Right renal cortex interstitium (tissue), 3 donors: ENCODE measurements around the gene MFNG. TPM values are rescaled to one million over a fixed set of nuclear protein-coding genes. Genes with fewer than 3 reads are reported as not detected.

ENCODE experiments used
- DNase-seq, 3 donors: peaks; one replicate each; pipeline ENCODE4 v3.0.0-alpha.2; 2013; ENCODE audit warnings: low read depth in 3 of 3, low spot score in 2 of 3
- polyA plus RNA-seq, 3 donors: library from polyadenylated mRNA; unstranded; fragments of 120-200 nt; gene quantifications; one replicate each; pipeline ENCODE4 v1.2.1, GENCODE V29; 2013; ENCODE audit not compliant: insufficient read length in 3 of 3

MFNG gene
- polyA plus RNA-seq, 3 donors: 4.6 to 8.4 (median 6.3) TPM

DNA sequence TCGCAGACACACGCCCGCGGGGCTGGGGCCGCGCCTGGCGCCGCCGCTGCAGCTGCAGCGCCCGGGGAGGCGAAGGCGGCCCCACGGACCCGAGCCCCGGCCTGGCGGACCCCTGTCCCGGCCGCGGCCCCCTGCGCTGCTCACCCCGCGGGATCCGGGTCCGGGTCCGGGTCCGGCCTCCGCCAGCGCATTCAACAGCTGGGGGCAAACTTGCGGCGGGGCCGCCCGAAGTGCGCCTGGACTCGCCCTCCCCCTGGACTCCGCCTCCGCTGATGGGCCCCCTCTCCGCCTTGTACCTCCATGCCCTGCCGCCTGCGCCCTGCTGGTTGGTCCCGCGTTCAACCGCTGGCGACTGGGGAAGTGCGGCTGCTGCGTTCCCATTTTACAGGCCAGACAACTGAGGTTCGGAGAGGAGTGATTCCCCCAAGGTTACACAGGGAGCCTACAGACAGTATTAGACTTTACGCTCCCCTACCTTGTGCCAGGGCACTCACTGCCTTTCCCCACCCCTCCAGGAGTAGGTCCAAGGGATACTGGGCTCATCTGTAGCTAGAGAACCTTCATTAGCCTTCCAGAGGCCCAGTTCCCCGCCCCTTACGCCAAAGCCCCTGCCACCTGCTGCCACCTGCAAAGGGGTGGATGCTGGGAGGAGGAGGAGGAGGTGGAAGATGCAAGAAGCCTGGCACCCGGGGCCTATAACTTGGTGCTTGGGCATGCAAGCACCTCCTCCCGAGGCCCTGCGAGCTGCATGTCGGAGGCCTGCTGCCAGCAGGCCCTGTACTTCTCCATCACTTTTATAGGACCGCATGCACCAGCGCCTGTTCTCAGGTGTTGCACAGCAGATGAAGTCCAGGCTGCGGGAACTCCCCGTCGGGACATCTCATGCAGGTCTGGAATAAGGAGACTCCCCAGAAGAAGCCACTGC is 58.2 kb downstream of the MFNG start:
- no peak for DNase-seq

DNA sequence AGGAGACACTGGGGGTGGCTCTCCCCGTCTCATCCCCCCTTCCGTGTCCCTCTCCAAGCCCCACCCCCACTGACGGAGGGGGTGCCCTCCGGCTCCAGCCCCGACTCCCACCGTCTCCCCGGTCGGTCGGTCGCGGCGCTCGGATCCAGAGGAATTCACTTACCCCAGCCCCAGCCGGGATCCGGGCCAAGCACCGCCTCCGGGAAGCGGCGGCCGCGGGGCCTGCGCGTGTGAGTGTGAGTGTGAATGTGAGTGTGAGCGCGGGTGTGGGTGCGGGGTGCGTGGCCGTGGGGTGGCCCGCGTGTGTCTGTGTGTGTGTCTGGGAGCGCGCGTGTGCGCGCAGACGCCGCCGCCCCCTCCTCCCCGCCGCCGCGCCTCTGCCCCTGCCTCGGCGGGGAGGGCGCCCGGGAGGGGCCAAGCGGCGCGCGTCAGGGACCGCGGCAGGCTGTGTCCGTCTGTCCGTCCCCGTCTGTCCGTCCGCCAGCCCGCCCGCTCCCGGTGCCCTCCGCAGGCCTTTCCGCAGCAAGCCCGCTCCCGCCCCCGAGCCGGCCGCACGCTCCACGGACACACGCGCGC is 59.0 kb downstream of the MFNG start, which contains the start of gene ELFN2:
Gene ELFN2 (minus strand): TSS at position 345 of the 576 bp plus-strand sequence. CDS start 51,945 bp downstream, outside the sequence.
- peak in 1 of 3 donors; percentile 49 for DNase-seq

DNA sequence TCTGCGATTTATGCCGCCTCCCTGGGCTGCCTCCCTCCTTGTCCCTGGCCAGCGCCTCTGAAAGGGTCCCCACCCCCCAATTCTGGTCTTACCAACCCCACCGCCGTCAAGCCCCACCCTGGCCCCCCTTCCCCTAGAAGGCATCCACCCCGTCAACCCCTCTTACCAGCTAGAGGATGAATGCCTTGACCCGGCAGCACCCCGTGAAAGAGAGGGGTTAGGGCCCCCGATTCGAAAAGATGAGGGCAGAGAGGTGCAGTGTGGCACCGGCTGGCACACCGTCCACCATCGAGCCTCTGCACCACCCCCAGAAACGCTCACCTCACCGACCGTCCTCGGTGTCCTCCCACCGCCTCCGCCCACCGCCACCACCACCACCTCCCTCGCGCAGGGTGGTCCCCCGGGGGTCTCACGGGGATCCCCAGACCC is 59.5 kb downstream of the MFNG start:
- DNase-seq: no peak

DNA sequence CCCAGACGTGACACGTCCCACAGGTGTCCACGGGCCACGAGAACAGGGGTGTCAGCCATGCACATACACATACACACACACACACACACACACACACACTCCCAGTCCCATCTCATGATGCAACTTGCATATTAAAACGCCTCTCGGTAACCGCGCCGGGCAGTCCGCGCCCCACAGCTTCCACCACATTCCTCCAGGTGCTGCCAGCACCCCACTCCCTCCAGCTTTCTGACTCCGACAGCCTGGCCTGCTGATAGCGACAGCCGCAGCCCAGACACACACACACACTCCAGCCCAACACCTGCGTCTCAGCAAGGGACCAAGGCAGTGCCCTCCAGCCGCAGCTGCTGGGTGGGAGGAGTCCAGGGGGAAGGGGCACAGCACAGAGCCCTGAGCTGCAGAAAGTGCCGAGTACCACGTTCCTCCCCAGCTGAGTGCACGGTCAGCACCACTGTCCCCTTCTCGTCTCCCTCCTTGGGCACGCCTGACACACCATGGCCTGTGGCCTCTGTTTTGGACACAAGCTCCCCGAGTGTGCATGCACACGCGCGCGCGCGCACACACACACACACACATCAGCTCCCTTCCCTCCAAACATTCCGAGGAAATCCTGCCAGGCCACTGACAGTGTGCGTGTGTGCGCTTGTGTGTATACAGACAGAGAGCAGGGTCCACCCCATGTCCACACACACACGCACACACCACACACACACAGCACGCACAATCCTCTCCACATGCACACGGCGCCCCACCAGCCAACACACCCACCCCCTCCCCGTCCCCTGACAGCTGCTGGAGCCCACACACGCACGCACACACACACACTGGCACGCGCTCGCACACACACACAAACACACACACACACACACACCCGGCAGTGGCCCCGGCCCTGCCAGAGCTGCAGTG is 60.1 kb downstream of the MFNG start:
- DNase-seq: no peak

DNA sequence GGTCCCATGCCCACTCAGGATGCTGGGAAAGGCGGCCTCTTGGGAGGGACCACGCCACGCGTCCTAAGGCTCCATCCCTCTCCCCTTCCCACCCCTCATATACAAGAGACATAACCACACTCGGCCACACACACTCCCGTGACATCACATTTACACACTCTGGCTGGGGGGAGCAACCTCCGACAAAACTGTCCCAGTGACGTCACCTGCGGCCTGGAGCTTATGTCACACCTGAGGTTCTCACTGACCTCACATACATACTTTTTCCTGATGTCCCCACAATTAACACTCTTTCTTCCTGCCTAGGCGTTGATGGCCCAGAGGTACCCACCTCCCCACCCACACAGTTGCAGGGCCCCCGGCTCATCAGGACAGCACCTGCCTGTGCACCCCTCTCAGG is 60.8 kb downstream of the MFNG start:
- no peak for DNase-seq

DNA sequence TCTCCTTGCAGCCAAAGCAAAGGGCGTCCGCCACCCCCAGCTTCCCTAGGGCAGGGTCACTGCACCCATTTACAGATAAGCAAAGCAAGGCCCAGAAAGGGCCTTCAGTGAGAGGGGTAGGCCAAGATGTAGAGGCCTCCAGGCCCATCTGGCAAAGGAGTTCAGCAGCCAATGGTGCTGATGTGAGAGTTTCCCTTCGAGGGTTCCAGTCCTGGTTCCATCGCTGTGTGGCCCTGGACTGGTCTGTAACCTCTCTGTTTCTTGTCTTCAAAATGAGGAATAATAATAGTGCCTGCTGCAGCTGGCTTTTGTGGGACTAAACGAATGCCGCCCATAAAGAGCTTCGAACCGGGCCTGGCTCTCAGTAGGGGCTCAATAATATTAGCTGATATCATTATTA is 62.9 kb downstream of the MFNG start:
- DNase-seq: no peak

DNA sequence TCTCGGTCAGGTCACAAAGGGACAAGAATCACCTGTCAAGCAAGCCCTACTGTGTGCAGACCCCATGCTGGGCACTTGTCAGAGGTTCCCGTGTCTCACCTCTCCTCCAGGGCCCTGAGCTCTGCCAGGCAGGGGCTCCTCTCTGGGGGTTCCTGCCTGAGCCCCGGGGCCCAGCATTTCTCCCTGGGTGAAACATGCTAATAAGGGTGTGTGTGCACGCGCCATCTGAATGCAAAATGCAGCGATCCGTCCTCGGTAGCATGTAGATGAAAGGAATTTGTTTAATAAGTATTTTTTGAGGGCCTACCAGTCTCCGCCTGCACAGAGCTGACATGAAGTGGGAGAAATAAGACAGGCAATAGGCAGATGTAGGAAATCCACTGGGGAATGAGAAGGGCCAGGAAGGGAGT is 64.7 kb downstream of the MFNG start:
- no peak for DNase-seq

DNA sequence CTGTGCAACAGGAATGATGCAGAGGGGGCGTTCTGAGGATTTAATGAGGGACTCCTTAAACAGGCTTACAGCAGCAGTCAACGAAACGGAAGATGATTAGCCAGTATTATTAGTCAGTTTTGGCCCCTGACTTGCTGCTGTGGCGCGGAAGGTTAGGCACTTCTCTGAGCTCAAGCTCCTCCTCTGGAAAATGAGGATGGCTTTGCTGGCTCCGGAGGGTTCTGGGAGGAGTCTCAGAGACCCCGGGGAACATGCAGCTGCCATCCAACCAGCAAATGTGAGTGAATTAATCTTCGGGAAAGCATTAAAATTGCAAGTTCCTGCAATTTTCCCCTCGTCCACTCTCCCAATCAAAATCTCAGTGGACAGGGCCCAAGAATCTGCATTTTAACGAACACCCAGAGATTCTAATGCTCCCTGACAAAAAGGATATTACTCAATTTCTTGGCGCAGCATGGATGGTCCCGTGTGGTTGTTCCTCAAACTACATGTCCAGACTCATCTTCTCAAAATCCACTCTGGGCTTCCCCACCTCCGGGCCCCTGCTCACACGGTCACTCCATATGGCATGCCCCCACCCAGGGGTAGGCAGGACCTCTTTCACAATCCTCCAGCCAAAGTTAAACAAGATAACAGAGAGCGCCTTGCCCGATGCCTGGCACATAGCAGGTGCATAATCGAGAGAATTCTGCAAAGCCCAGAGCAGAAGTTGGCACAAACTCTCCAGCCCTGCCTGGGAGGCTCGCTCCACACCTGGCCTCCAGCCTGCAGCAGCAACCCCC is 65.3 kb downstream of the MFNG start:
- DNase-seq: no peak

DNA sequence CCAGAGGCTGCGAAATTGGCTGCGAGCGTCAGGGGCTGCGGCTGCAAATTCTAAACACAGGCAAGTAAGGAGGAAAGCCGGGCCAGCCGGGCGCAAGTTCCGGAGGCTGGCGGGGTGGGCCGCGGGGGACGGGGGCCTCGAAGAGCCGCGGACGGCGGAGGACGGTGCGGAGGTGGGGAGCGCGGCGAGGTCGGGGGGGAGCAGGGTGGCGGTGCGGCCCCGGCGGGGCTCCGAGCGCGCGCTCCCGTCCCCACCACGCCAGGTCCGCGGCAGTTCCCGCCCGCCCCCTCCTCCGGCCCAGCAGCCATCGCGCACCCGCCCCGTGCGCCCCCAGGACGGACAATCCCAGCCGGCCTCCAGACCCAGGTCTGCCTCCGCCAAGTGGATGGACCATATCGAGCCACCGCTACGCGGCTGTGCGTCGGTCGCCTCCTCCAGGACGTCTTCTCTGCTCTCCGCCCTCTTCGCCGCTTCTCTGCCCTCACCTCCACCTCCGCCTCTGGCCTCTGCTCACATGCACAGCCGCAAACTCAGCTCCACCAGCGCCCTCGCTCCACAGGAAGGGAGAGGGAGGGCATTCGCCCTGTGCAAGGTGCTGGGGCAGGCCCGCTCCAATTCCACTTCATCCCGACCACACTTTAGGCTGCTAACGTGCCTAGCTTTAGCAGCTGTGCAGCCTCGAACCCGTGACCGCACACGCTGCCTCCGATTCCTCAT is 66.1 kb downstream of the MFNG start:
- no peak for DNase-seq

DNA sequence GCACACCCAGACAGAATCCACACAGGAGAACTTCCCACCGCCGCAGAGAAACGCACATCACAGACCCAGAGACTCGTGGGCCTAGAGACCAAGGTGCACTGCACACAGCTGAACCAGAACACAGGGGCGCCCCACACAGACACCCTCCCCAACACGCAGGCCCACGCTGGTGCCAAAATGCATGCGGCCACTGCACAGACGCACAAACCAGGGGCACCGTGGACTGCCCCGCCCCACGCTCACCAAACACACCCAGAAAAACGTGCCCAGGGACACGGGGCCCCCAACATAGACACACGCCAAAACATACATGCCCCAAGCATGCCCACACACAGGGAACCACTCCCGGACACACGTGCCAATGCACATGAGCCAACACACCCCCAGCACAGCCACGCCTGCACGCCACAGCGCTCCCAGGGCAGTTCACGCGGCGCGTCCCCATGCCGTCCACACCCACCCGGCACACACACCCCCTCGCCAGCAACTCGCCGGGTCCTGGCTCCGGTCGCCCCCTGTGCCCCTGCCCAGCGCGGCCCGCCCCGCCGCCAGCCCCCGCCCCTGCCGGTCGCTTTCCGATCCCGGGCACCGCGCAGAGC is 66.7 kb downstream of the MFNG start:
- DNase-seq: no peak

Other genes starting within 250 kb of the MFNG start
- 1 to 10 TPM; 5.7 to 6.9 (median 5.9) TPM for gene RAC2, start 242.1 kb downstream of the MFNG start, polyA plus RNA-seq
- 1 to 10 TPM; 2.4 to 3.0 (median 2.8) TPM for gene CYTH4, start 203.9 kb downstream of the MFNG start, polyA plus RNA-seq
- 1 to 10 TPM in 1 of 3 donors, under 1 TPM in 2; 0.65 to 1.4 (median 0.86) TPM for gene ELFN2, start 58.9 kb downstream of the MFNG start, polyA plus RNA-seq
- 10 to 100 TPM; 16.2 to 18.0 (median 16.4) TPM for gene CARD10, start 33.0 kb upstream of the MFNG start, polyA plus RNA-seq
- gene CDC42EP1, start 74.1 kb upstream of the MFNG start, polyA plus RNA-seq: 10 to 100 TPM; 32.3 to 36.9 (median 36.7) TPM
- 10 to 100 TPM; 36.0 to 40.6 (median 39.5) TPM for gene LGALS2, start 93.7 kb upstream of the MFNG start, polyA plus RNA-seq
- 10 to 100 TPM; 37.6 to 44.5 (median 38.9) TPM for gene GGA1, start 122.5 kb upstream of the MFNG start, polyA plus RNA-seq
- gene SH3BP1, start 153.3 kb upstream of the MFNG start, polyA plus RNA-seq: 10 to 100 TPM; 19.7 to 26.6 (median 21.1) TPM
- 10 to 100 TPM; 16.4 to 17.7 (median 16.8) TPM for gene PDXP, start 172.3 kb upstream of the MFNG start, polyA plus RNA-seq
- gene LGALS1, start 189.3 kb upstream of the MFNG start, polyA plus RNA-seq: 100 to 1,000 TPM; 308 to 363 (median 348) TPM
- gene NOL12, start 200.0 kb upstream of the MFNG start, polyA plus RNA-seq: 10 to 100 TPM; 17.4 to 17.8 (median 17.8) TPM
- gene TRIOBP, start 210.7 kb upstream of the MFNG start, polyA plus RNA-seq: 10 to 100 TPM; 55.9 to 67.6 (median 59.4) TPM